ENCODE measurements around the gene FSTL3. TPM values are rescaled to one million over a fixed set of nuclear protein-coding genes. Genes with fewer than 3 reads are reported as not detected.
A peak's percentile ranks its signal among the peaks of the same experiment; 100 is the strongest.

FSTL3 gene
- total RNA-seq, 4 donors from 2014 or later: 115 to 226 (median 217) TPM

- Histone ChIP-seq H3K27me3 (no peaks in the 10 kb centered on the region), H3K4me1 (peaks cover 55 to 85% (median 70%) of the 10 kb centered on the region in 4 donors), H3K9me3 (no peaks in the 10 kb centered on the region), H3K4me3 (no peak overlapping the region), H3K27ac (replicated peaks in 1 of 4) (no peak overlapping the region), H3K36me3 (peaks cover 7 to 33% (median 21%) of the 10 kb centered on the region in 4 donors)
- TF ChIP-seq CTCF (IDR thresholded peaks at IDR 0.05): no peak
- TF ChIP-seq POLR2AphosphoS5 (IDR thresholded peaks at IDR 0.05): no peak
- no peak for TF ChIP-seq POLR2A (IDR thresholded peaks at IDR 0.05; ENCODE audit: low read depth)
- TF ChIP-seq EP300 (IDR thresholded peaks at IDR 0.05): no peak
- WGBS: 74% methylated on average over 23 of the region's 33 CpGs
- DNase-seq (ENCODE audit: extremely low spot score): no peak
- intact Hi-C loops (cut with DNase I): no loop called here
Measured at GRCh38 chr19:658059-658839, 17.9 kb upstream of the FSTL3 start.

DNA sequence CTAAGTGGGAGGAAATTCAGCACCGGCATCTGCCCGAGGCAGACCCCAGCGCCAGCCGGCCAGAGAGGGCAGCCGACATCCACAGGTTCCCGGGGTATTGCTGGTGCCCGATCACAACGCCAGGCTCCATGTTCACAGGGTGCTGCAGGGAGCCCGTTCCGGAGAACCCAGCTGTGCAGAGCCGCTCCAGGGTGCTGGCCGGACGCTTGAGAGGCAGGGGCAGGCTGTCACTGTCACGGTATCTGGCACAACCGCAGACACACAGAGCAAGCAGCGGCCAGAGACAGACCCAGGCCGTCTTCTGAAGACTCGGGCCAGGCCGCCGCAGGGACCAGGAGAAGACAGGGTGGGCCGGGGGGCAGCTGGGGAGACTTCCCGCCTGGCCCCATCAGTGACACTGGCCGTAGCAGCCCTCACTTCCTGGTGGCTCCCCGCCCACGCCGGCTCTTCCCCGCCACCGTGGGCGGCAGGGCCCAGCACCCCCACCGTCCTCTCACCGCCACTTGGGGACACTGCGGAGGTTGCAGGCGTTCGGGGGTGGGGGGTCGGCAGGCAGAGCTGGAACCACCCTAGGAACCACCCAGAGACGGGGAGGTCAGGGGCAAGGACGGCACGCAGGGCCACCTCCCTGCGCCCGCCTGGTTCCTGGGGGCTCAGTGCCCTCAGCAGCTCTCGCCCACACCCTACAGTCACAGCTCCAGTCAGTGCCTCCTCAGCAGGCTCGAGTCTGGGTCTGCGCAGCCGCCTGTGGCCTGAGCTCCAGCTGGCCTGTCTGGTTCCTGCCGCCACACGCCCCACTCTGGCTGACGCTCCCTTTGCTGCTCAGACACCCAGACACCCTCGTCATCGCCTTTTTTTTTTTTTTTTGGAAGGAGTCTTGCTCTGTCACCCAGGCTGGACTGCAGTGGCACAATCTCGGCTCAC is 17.0 kb upstream of the FSTL3 start:
- no peak for TF ChIP-seq EP300 (IDR thresholded peaks at IDR 0.05)
- TF ChIP-seq POLR2AphosphoS5 (IDR thresholded peaks at IDR 0.05): no peak
- no peak for TF ChIP-seq POLR2A (IDR thresholded peaks at IDR 0.05; ENCODE audit: low read depth)
- no peak for TF ChIP-seq CTCF (IDR thresholded peaks at IDR 0.05)
- WGBS: 68% methylated on average over 28 of the region's 50 CpGs
- Histone ChIP-seq H3K27me3 (no peaks in the 10 kb centered on the region), H3K27ac (replicated peaks in 1 of 4) (no peak overlapping the region), H3K4me1 (peaks cover 62 to 85% (median 79%) of the 10 kb centered on the region in 4 donors), H3K9me3 (no peaks in the 10 kb centered on the region), H3K36me3 (peaks cover 0 to 24% (median 12%) of the 10 kb centered on the region in 4 donors), H3K4me3 (no peak overlapping the region)
- DNase-seq (ENCODE audit: extremely low spot score): no peak
- intact Hi-C loops (cut with DNase I): no loop called here

GRCh38 chr19:660793-661426 is 15.3 kb upstream of the FSTL3 start:
- TF ChIP-seq EP300 (IDR thresholded peaks at IDR 0.05): no peak
- TF ChIP-seq POLR2A (IDR thresholded peaks at IDR 0.05; ENCODE audit: low read depth): no peak
- no peak for TF ChIP-seq POLR2AphosphoS5 (IDR thresholded peaks at IDR 0.05)
- TF ChIP-seq CTCF (IDR thresholded peaks at IDR 0.05): no peak
- Histone ChIP-seq H3K27me3 (no peaks in the 10 kb centered on the region), H3K4me3 (peak overlapping the region; percentile 81 to 100 (median 100)), H3K4me1 (peaks cover 73 to 89% (median 86%) of the 10 kb centered on the region in 4 donors), H3K36me3 (peaks cover 0 to 16% (median 6%) of the 10 kb centered on the region in 4 donors), H3K27ac (replicated peaks in 1 of 4) (peak overlapping the region; percentile 89 to 96 (median 94)), H3K9me3 (no peaks in the 10 kb centered on the region)
- WGBS: 26% methylated on average over 3 of the region's 20 CpGs
- intact Hi-C loops (cut with DNase I): no loop called here
- no peak for DNase-seq (ENCODE audit: extremely low spot score)

- Histone ChIP-seq H3K27ac (replicated peaks in 1 of 4) (peak overlapping the region; percentile 89 to 96 (median 94)), H3K4me3 (peak overlapping the region; percentile 81 to 100 (median 100)), H3K4me1 (peaks cover 71 to 82% (median 79%) of the 10 kb centered on the region in 4 donors), H3K36me3 (peaks cover 0 to 16% (median 6%) of the 10 kb centered on the region in 4 donors), H3K9me3 (no peaks in the 10 kb centered on the region), H3K27me3 (no peaks in the 10 kb centered on the region)
- TF ChIP-seq EP300 (IDR thresholded peaks at IDR 0.05) (no peak), CTCF (IDR thresholded peaks at IDR 0.05) (no peak), POLR2AphosphoS5 (IDR thresholded peaks at IDR 0.05) (no peak), POLR2A (IDR thresholded peaks at IDR 0.05; ENCODE audit: low read depth) (no peak)
- intact Hi-C loops (cut with DNase I): no loop called here
- no peak for DNase-seq (ENCODE audit: extremely low spot score)
- WGBS: 18% methylated on average over 17 of the region's 31 CpGs
Measured at GRCh38 chr19:661427-662196, 14.6 kb upstream of the FSTL3 start.

All from esophagus muscularis mucosa (tissue), 4 donors.